Stimulated activated CD8-positive, alpha-beta memory T cell treated with anti-CD3 and anti-CD28 coated beads, Interleukin-12 subunit alpha, Interleukin-12 subunit beta, amount 100 ng/mL, for 4 hours (primary cell): ENCODE measurements around the gene SCAMP5.

Source experiments
- DNase-seq: peaks from one replicate; pipeline ENCODE4 v3.0.0-alpha.2; 2020; ENCODE audit warnings: low read depth

SCAMP5 gene

DNA sequence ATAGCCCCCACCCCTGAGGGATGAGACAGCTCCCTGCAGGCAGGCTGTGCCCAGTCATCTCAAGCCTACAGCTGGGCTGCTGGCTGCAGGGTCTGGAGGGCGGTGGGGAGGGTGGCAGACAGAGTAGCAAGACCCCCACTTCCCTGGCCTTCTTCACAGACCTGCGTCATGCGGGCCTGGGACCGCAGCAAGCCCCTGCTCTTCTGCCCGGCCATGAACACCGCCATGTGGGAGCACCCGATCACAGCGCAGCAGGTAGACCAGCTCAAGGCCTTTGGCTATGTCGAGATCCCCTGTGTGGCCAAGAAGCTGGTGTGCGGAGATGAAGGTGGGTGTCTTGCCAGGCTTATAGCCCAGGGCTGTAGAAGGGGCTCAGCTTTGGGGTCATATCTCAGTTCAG is 53.0 kb downstream of the SCAMP5 start:
- DNase-seq: no peak

GRCh38 chr15:75049392-75049791 is 54.0 kb downstream of the SCAMP5 start:
- no peak for DNase-seq

GRCh38 chr15:75050283-75050682 is 54.9 kb downstream of the SCAMP5 start:
- DNase-seq: no peak

DNA sequence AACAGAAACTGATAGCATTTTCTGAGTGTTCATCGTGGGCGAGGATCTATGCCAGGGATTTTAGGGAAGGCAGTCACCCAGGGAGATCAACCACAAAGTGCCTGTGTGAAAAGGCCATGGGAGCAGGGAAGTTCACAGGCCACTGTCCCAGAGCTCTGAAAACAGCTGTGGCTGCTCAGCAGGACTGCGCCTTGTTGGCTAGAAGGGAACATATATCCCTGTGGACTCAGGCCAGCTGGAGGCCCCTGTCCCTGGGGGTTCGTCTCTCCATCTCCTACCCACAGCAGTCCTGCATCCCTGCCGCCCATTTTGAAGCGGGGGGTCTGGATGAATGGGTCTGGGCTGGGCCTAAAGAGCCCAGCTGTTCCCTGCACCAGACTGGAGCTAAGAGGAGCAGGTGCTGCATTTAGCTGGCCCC is 55.8 kb downstream of the SCAMP5 start:
- no peak for DNase-seq

DNA sequence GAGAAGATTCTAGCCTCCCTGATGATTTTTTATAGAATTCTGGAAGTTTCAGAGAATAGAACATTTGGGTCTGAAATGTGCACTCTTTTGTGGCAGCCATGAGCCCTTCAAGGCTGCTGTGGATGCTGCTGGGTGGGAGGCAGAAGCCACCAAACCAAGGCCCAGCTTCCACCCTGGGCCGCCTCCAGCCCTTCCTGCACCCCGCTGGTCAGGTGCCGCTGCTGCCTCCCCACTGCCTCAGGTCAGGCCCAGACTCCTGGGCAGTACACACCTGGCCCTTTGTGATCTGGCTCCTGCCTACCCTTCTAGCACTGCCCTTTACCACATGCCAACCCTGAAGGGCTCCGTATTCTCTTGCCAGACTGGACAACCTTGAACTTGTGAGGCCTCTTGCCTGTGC is 56.3 kb downstream of the SCAMP5 start:
- no peak for DNase-seq

GRCh38 chr15:75052972-75053747 is 57.8 kb downstream of the SCAMP5 start:
- DNase-seq: no peak

GRCh38 chr15:75053748-75054125 is 58.4 kb downstream of the SCAMP5 start:
- no peak for DNase-seq

- DNase-seq: no peak
Measured at GRCh38 chr15:75054172-75054897, 59.0 kb downstream of the SCAMP5 start.

- no peak for DNase-seq
Measured at GRCh38 chr15:75056036-75056435, 60.7 kb downstream of the SCAMP5 start.

DNA sequence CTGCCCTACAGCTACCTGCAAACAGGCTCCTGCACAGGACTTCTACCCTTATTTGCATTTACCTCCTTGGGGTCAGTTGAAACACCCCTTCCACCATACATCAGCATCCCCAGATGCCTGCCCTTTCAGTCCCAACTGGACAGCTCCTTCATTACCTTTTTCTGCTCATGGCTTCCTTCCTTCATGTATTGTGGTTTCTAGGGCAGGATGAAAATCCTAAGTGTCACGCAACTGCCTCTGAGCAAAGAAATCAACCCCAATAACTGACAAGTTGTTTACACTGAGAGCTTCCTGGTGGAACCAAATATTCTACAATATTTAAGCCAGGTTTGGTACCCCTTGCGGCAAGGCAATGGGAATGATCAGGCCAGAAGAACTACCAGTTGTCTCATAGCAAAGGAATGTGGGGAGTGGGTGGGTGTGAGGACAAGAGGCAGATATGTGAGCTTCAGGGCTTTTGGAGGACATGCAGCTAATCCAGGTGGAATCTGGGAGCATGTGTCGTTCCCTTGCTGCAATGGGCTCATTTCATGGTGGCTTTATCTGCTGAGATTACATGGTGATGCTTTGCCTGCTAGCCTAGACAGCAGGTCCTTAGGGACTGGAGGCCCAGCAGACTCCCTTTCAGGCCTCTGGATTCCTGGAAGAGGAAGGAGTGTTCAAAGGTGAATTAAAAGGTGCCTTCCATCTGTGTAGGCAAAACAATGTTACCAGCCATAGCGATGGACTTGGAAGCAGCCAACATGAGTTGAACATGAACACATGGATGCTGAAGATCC is 63.0 kb downstream of the SCAMP5 start:
- no peak for DNase-seq

- no peak for DNase-seq
Measured at GRCh38 chr15:75059607-75060006, 64.2 kb downstream of the SCAMP5 start.

DNA sequence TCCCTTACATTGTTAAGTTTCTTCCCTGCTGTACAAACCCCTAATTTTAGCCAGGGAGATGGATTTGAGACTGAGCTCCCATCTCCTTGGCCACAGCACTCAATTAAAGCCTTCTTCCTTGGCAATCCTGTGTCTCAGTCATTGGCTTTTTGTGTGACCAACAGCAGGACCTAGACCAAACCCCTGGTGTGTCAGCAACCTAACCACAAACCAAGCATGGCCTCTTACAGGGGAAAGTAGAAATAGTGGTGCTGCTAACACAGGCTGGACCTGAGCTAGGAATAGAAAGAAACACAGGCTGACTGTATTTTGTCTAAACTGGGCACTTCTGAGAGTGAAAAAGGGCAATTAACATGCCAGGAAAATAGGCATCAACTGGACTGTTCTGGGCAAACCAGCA is 65.9 kb downstream of the SCAMP5 start:
- no peak for DNase-seq

- no peak for DNase-seq
Measured at GRCh38 chr15:75062706-75063105, 67.3 kb downstream of the SCAMP5 start.

DNA sequence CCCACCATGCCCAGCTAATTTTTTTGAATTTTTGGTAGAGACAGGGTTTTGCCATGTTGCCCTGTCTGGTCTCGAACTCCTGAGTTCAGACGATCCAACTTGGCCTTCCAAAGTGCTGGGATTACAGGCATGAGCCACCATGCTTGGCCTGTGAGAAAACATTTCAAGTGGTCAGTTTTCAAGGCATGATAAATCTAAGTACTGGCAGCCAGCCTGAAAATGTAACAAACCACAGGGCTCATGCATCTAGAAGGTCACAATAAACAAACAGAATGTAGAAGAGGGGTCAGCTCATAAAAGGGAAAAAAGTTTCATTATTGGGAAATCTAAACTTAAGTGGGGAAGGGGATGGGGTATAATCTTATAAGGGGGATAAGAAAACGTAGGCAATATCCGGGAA is 68.0 kb downstream of the SCAMP5 start:
- no peak for DNase-seq

DNA sequence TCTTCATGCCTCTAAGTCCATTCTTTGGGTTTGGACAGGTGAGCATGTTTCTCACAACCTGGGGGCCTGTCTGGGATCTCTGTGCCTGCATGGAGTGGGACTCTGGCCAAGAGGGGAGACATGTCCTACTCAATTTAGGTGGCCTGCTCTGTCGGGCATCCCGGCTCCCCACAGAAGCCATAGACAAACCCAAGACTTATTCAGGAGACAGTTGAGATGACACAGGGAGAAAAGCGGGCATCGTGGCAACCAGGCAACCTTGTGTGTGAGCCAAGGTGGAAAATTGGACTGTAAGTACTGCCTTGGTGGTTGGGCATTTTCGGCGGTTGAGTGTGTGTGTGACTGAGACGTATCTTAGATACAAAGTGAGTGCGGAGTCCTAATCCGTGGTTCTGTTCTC is 68.5 kb downstream of the SCAMP5 start:
- DNase-seq: no peak

DNA sequence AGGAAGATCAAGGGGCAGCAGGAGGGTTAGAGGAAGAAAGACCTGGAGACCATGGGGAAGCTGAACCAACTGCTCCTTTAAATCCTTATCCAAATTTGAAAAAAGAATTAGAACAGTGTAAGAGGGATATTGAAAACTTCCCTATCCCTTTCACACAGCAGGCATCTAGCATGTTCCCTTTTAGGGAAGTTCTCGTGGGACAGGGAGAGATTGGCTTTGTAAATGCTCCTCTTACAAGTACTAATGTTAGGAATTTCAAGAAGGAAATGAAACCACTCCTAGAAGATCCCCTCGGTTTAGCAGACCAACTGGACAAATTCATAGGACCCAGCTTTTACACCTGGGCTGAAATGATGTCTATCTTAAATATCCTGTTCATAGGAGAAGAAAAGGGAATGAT is 69.5 kb downstream of the SCAMP5 start:
- no peak for DNase-seq

DNA sequence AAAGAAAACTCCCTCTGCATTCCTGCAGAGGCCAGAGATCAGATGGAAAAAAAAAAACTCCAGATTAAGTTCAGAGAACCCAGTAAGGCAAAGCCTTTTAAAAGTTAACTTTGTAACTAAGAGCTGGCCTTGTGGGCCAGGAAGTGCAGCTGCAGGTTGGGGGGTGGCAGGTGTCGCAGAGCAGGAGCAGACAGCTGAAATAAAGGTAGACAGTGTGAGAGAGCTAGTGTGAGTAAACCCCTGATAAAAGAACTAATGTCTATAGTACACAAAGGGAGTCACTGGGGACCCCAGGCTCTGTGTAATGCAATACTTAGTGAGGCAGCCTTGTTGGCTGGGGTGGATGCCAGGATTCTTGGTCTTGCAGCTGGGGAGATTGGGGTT is 70.1 kb downstream of the SCAMP5 start:
- DNase-seq: no peak

- DNase-seq: no peak
Measured at GRCh38 chr15:75065851-75066509, 70.6 kb downstream of the SCAMP5 start.

DNA sequence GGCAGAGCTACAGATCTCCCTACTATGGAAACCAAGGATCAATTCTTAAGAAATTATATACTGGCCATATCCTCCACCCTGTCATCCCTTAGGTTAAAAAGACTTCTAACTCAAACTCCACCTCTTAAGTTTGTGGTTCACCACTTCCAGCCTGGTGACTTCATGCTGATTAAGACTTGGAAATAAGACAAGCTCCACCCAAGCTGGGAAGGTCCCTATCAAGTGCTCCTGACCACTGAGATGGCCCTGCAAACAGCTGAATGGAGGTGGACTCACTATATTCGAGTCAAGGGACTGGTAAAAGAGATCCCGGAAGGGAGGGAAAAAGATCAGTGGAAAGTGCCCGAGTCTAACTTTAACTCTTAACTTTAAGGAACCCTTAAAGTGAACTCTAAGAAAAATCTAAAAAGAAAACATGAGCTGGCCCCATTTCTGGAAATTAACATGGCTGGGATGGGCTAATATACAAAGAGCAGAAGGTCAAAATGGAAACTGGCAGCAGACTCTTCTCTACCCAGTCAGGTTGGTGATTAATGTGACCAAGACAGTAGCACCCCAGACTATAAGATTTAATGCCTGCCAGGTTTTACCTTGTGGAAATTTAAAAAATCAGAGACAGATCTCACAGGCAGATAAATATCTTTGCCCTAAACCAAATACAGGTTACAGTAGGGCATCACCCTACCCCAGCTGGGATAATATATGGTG is 71.9 kb downstream of the SCAMP5 start:
- no peak for DNase-seq

- no peak for DNase-seq
Measured at GRCh38 chr15:75068748-75069147, 73.4 kb downstream of the SCAMP5 start.

DNA sequence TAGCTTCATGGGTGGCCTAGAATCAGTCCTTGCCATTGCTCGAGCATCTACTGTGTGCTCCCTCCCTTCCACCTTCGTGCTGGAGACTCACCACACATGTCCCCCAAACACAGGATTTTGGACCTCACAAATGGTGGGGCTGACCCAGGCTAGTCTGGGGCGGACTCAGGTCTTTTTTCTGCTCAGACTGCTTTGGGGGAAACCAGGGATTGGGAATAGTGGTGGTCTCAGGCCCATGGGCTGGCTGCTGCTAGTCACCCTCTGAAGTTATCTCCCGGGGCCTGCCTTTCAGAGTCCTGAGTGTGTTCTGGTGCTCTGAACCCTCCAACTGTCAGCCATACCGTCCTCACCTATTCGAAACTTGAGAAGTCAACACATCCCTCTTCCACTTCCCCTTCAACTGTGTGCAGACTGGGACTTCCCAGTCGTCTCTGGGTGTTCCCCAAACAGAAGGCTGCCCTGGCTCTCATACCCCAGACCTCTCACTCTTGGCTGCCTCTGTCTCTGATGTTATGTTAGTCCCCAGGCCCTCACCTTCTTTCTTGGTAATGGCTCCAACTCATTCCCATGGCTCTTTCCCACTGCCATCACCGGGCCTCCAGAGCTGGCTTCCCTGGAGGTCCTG is 74.0 kb downstream of the SCAMP5 start:
- no peak for DNase-seq
